Parathyroid adenoma (tissue), 2 donors: Measurements from ENCODE around the gene TRIP10.

Source experiments
- H2AFZ ChIP-seq: fragments of 300-600 bp; sonication (generic); one replicate; pipeline ENCODE4 v1.7.0; 2017; ENCODE audit warnings: antibody characterized with exemption, mild to moderate bottlenecking
- H3K27ac ChIP-seq: fragments of 300-600 bp; sonication (generic); one replicate; pipeline ENCODE4 v1.7.0; 2017
- H3K27me3 ChIP-seq: fragments of 300-600 bp; sonication (generic); one replicate; pipeline ENCODE4 v1.7.0; 2017; ENCODE audit warnings: low read length; ENCODE audit not compliant: control insufficient read depth, insufficient read depth
- H3K36me3 ChIP-seq: fragments of 300-600 bp; sonication (generic); one replicate; pipeline ENCODE4 v1.7.0; 2017; ENCODE audit warnings: low read length; ENCODE audit not compliant: control insufficient read depth, insufficient read depth
- H3K4me1 ChIP-seq: fragments of 300-600 bp; sonication (generic); one replicate; pipeline ENCODE4 v1.7.0; 2017; ENCODE audit warnings: control low read depth
- H3K4me2 ChIP-seq: fragments of 300-600 bp; sonication (generic); one replicate; pipeline ENCODE4 v1.7.0; 2017; ENCODE audit warnings: low read length
- H3K4me3 ChIP-seq: fragments of 300-600 bp; sonication (generic); one replicate; pipeline ENCODE4 v1.7.0; 2017; ENCODE audit warnings: low read depth, low read length
- H3K79me2 ChIP-seq: fragments of 300-600 bp; sonication (generic); one replicate; pipeline ENCODE4 v1.7.0; 2017; ENCODE audit warnings: control low read depth
- H3K9ac ChIP-seq: fragments of 300-600 bp; sonication (generic); one replicate; pipeline ENCODE4 v1.7.0; 2017; ENCODE audit warnings: mild to moderate bottlenecking
- H3K9me3 ChIP-seq: fragments of 300-600 bp; sonication (generic); one replicate; pipeline ENCODE4 v1.7.0; 2017; ENCODE audit warnings: low read length; ENCODE audit not compliant: control insufficient read depth
- TF ChIP-seq, protein P1 (sequence below): fragments of 300-600 bp; sonication (generic); IDR thresholded peaks from one replicate; pipeline ENCODE4 v1.7.0; 2017; ENCODE audit warnings: antibody characterized with exemption, mild to moderate bottlenecking
- donor health status: primary hyperparathyroidism.

TRIP10 gene

DNA sequence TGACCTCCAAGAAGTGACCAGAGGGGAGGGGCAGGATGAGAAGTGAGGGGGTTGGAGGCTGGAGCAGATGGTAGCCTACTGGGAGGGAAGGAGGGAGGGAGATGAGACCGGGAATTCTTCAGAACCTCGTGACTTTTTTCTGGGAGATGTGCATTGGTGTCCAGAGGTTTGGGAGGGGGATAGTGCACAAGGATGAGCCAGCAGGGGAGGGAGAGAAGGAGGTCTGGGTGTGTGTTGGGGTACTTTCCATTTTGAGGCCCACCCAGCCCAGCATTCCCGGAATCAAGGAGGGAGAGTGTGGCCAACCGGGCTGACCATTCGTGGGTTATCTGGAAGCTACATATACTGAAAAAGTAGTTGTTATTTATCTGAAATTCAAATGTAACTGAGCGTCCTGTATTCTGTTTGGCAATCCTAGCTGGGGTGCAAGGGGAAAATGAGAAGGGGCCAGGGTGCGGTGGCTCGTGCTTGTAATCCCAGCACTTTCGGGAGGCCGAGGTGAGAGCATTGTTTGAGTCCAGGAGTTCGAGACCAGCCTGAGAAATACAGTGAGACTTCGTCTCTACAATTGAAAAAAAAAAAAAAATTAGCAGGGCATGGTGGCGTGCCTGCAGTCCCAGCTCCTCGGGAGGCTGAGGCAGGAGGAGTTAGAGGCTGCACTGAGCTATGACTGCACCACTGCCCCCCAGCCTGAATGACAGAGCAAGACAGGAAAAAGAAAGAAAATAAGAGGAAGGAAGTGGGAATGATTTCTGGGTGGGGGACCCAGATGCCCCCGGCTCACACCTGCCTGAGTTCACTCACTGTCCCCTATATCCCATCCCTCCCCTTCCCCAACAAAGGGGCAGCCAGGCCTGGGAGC is 14.6 kb upstream of the TRIP10 start:
- H3K27ac ChIP-seq = no peak overlapping the region
- no peak overlapping the region for H3K4me3 ChIP-seq
- H3K4me1 ChIP-seq = no peaks in the 10 kb centered on the region
- no peak overlapping the region for H3K4me2 ChIP-seq
- no peaks in the 10 kb centered on the region for H3K27me3 ChIP-seq
- H3K79me2 ChIP-seq = no peaks in the 10 kb centered on the region
- TF ChIP-seq, protein P1, sequence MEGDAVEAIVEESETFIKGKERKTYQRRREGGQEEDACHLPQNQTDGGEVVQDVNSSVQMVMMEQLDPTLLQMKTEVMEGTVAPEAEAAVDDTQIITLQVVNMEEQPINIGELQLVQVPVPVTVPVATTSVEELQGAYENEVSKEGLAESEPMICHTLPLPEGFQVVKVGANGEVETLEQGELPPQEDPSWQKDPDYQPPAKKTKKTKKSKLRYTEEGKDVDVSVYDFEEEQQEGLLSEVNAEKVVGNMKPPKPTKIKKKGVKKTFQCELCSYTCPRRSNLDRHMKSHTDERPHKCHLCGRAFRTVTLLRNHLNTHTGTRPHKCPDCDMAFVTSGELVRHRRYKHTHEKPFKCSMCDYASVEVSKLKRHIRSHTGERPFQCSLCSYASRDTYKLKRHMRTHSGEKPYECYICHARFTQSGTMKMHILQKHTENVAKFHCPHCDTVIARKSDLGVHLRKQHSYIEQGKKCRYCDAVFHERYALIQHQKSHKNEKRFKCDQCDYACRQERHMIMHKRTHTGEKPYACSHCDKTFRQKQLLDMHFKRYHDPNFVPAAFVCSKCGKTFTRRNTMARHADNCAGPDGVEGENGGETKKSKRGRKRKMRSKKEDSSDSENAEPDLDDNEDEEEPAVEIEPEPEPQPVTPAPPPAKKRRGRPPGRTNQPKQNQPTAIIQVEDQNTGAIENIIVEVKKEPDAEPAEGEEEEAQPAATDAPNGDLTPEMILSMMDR = no peak
- no peaks in the 10 kb centered on the region for H3K9me3 ChIP-seq
- no peaks in the 10 kb centered on the region for H3K36me3 ChIP-seq
- no peak overlapping the region for H2AFZ ChIP-seq
- no peak overlapping the region for H3K9ac ChIP-seq

DNA sequence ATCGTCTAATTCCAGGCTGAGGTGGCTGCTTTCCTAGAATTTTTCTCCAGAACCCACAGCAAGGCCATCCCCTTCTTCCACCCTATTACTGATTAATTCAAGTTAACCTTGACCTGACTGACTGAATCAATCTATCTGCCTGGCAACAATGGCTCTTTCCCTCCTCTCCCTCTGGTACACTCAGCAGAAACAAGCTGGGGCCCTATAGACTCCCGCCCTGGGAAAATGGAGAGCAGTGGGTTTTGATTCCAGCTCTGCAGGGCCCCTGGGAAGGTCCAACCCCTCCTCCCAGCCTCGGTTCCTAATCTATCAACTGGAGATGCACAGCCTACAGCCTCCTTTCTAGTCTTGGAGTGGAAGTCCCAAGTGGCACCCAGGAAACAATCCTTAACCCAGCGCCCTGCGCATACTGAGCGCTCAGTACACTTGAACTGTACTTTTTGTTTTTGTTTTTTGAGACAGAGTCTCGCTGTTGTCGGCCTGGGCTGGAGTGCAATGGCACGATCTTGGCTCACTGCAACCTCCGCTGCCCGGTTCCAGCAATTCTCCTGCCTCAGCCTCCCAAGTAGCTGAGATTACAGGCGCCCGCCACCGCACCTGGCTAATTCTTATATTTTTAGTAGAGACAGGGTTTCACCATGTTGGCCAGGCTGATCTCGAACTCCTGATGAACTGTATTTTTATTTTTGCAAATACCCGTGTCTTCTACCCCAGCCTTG is 13.8 kb upstream of the TRIP10 start:
- H3K27ac ChIP-seq = no peak overlapping the region
- TF ChIP-seq, protein P1 = no peak
- H3K4me3 ChIP-seq = no peak overlapping the region
- no peaks in the 10 kb centered on the region for H3K9me3 ChIP-seq
- H3K27me3 ChIP-seq = no peaks in the 10 kb centered on the region
- H3K4me2 ChIP-seq = no peak overlapping the region
- H2AFZ ChIP-seq = no peak overlapping the region
- H3K36me3 ChIP-seq = no peaks in the 10 kb centered on the region
- no peaks in the 10 kb centered on the region for H3K79me2 ChIP-seq
- no peaks in the 10 kb centered on the region for H3K4me1 ChIP-seq
- H3K9ac ChIP-seq = no peak overlapping the region

DNA sequence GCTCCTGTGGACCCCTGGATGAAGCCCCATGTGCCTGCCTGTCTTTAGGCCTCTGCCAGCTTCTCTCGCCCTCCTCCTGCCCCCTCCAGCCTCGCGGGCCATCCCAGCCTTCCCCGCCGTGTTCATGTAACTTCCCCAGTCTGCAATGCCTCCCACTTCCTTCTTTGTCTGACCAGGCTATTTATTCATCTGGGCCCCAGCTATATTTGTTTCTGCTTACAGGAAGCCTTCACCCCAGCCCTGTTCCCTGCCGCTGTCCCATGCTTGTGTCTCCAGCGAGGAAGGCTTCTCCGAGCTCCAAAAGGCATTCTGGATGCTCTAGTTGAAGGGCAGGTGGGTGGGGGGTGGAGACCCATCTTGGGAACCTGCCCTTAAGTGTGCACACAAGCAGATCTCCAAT is 11.1 kb upstream of the TRIP10 start:
- no peak overlapping the region for H3K9ac ChIP-seq
- H3K9me3 ChIP-seq = no peaks in the 10 kb centered on the region
- H3K4me3 ChIP-seq = no peak overlapping the region
- no peaks in the 10 kb centered on the region for H3K4me1 ChIP-seq
- no peak overlapping the region for H2AFZ ChIP-seq
- TF ChIP-seq, protein P1 = no peak
- no peaks in the 10 kb centered on the region for H3K79me2 ChIP-seq
- H3K36me3 ChIP-seq = no peaks in the 10 kb centered on the region
- H3K4me2 ChIP-seq = no peak overlapping the region
- no peaks in the 10 kb centered on the region for H3K27me3 ChIP-seq
- no peak overlapping the region for H3K27ac ChIP-seq

DNA sequence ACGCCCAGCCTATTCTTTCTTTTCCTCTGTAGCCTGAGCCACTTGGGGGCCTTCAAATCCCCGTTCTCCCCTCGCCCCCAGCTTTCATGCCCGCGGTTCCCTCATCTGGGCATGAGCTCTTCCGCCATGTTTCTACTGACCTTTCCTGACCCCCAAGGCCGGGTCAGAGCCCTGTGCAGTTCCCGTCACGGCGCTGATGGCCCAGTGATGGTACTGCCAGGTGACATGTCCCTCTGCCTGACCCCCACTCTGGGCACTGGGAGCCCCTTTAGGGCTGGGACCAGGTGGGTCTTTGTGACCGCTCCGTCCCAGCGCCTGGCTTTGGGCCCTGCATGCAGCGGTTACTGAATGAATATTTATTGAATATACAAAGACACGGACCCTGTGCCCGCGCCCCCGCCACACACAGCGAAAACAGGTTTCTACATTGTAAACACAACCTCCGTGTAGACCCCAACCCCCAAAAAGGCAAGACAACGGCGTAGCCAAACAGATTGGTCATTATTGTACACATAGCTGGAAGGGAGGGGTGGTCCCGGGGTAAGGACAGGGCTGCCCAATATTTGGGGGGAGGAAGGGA is 9.8 kb upstream of the TRIP10 start:
- Histone ChIP-seq H3K4me1 (no peaks in the 10 kb centered on the region), H3K36me3 (no peaks in the 10 kb centered on the region)

More for the DNA sequence above, 9.8 kb upstream of the TRIP10 start:
- H3K79me2 ChIP-seq = no peaks in the 10 kb centered on the region
- H3K27me3 ChIP-seq = no peaks in the 10 kb centered on the region
- H2AFZ ChIP-seq = no peak overlapping the region
- no peak overlapping the region for H3K9ac ChIP-seq
- H3K9me3 ChIP-seq = no peaks in the 10 kb centered on the region
- no peak overlapping the region for H3K4me3 ChIP-seq
- no peak overlapping the region for H3K27ac ChIP-seq
- TF ChIP-seq, protein P1 = no peak
- no peak overlapping the region for H3K4me2 ChIP-seq
